ENCODE data around the gene KAT2A.

DNA sequence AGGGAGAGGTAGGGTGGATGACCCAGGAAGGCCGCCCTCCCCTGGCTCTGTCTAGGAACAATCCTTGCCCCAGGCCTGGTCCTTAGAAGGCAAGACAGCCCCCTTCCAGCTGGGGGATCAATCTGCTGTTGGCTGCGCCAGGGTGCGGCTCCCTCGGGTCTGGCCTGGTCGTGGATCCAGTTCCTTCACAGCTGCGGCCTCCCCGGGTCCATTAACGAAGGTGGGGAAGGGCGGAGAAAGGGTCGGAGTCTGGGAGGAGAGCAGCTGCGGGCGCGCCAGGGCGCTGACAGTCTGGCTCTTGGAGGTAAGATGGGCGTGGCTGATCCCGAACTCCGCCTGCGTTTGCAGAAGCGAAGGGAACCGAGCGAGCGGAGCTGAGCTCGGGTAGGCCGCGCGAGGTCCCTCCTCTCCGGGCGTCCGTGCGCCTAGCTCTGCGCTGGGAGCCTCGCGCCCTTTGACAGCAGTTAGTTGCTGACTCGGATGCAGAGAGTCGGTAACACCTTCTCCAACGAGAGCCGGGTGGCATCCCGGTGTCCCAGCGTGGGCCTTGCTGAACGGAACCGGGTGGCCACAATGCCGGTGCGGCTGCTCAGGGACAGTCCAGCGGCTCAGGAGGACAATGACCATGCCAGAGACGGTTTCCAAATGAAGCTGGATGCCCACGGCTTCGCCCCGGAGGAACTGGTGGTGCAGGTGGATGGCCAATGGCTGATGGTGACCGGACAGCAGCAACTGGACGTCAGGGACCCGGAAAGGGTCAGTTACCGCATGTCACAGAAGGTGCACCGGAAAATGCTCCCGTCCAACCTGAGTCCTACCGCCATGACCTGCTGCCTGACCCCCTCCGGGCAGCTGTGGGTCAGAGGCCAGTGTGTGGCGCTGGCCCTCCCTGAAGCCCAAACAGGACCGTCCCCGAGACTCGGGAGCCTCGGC, 1.5 kb upstream of the KAT2A start, which contains the start of gene HSPB9:
- TF ChIP-seq CSDC2 (CRISPR knock-in tag; IDR thresholded peaks at IDR 0.05) = no peak
- TF ChIP-seq, protein P1, sequence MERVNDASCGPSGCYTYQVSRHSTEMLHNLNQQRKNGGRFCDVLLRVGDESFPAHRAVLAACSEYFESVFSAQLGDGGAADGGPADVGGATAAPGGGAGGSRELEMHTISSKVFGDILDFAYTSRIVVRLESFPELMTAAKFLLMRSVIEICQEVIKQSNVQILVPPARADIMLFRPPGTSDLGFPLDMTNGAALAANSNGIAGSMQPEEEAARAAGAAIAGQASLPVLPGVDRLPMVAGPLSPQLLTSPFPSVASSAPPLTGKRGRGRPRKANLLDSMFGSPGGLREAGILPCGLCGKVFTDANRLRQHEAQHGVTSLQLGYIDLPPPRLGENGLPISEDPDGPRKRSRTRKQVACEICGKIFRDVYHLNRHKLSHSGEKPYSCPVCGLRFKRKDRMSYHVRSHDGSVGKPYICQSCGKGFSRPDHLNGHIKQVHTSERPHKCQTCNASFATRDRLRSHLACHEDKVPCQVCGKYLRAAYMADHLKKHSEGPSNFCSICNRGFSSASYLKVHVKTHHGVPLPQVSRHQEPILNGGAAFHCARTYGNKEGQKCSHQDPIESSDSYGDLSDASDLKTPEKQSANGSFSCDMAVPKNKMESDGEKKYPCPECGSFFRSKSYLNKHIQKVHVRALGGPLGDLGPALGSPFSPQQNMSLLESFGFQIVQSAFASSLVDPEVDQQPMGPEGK (CRISPR knock-in tag; IDR thresholded peaks at IDR 0.05; ENCODE audit: borderline replicate concordance) = no peak
- TF ChIP-seq ZNF8 (CRISPR knock-in tag; IDR thresholded peaks at IDR 0.05) = no peak
- no peak for TF ChIP-seq ZFP30 (CRISPR knock-in tag; IDR thresholded peaks at IDR 0.05)
- TF ChIP-seq PPARA (CRISPR knock-in tag; IDR thresholded peaks at IDR 0.05; ENCODE audit: borderline replicate concordance) = no peak
- no peak for TF ChIP-seq ZNF565 (CRISPR knock-in tag; conservative IDR thresholded peaks at IDR 0.05; ENCODE audit: low read depth)
- TF ChIP-seq, protein P2, sequence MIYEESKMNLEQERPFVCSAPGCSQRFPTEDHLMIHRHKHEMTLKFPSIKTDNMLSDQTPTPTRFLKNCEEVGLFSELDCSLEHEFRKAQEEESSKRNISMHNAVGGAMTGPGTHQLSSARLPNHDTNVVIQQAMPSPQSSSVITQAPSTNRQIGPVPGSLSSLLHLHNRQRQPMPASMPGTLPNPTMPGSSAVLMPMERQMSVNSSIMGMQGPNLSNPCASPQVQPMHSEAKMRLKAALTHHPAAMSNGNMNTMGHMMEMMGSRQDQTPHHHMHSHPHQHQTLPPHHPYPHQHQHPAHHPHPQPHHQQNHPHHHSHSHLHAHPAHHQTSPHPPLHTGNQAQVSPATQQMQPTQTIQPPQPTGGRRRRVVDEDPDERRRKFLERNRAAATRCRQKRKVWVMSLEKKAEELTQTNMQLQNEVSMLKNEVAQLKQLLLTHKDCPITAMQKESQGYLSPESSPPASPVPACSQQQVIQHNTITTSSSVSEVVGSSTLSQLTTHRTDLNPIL (CRISPR knock-in tag; IDR thresholded peaks at IDR 0.05; ENCODE audit: low read depth) = no peak
- TF ChIP-seq ISL1 (CRISPR knock-in tag; IDR thresholded peaks at IDR 0.05) = no peak
- TF ChIP-seq ZC3H10 (CRISPR knock-in tag; IDR thresholded peaks at IDR 0.05) = no peak
- no peak for TF ChIP-seq ARNTL (CRISPR knock-in tag; IDR thresholded peaks at IDR 0.05; ENCODE audit: borderline replicate concordance, low read depth)
